LNCAP (cell line): ENCODE results near the gene MPHOSPH6.

Experiments used
- CTCF ChIP-seq: fragments of 450-650 bp; IDR thresholded peaks from 2 replicates; pipeline ENCODE4 v1.5.1; 2017; ENCODE audit warnings: mild to moderate bottlenecking

Gene MPHOSPH6

GRCh38 chr16:82160226-82160625, 9.8 kb downstream of the MPHOSPH6 start:
- no peak for TF ChIP-seq CTCF

- TF ChIP-seq CTCF: no peak
Observed at GRCh38 chr16:82157836-82158235, 12.2 kb downstream of the MPHOSPH6 start.

GRCh38 chr16:82157534-82157812, 12.6 kb downstream of the MPHOSPH6 start:
- no peak for TF ChIP-seq CTCF

GRCh38 chr16:82156761-82157533, 13.1 kb downstream of the MPHOSPH6 start:
- TF ChIP-seq CTCF: no peak

GRCh38 chr16:82152641-82153112, 17.3 kb downstream of the MPHOSPH6 start:
- TF ChIP-seq CTCF: no peak

- TF ChIP-seq CTCF: no peak
Observed at GRCh38 chr16:82152196-82152595, 17.8 kb downstream of the MPHOSPH6 start.

- no peak for TF ChIP-seq CTCF
Observed at GRCh38 chr16:82150549-82150948, 19.5 kb downstream of the MPHOSPH6 start.

GRCh38 chr16:82149536-82149935, 20.5 kb downstream of the MPHOSPH6 start:
- no peak for TF ChIP-seq CTCF
